Neuronal stem cell (in vitro differentiated cells): ENCODE data around the gene ZFP62.

Source experiments
- DNase-seq: peaks from one replicate; pipeline ENCODE4 v3.0.0-alpha.2; 2013; ENCODE audit warnings: low spot score
- H2AFZ ChIP-seq: one replicate; pipeline ENCODE4 v1.6.1; 2013; ENCODE audit warnings: mild to moderate bottlenecking, low read length, inconsistent platforms
- H2AK5ac ChIP-seq: 2 replicates; pipeline ENCODE4 v1.6.1; 2013; ENCODE audit warnings: low read depth, mild to moderate bottlenecking, inconsistent platforms, low read length, moderate library complexity, mixed read lengths
- H2BK120ac ChIP-seq: 2 replicates; pipeline ENCODE4 v1.6.1; 2013; ENCODE audit warnings: low read depth, mild to moderate bottlenecking, inconsistent platforms, low read length, moderate library complexity, mixed read lengths
- H2BK12ac ChIP-seq: one replicate; pipeline ENCODE4 v1.6.1; 2013; ENCODE audit warnings: low read length, inconsistent platforms
- H2BK15ac ChIP-seq: 2 replicates; pipeline ENCODE4 v1.6.1; 2013; ENCODE audit warnings: mild to moderate bottlenecking, low read length, inconsistent platforms, mixed read lengths
- H2BK5ac ChIP-seq: one replicate; pipeline ENCODE4 v1.6.1; 2013; ENCODE audit warnings: inconsistent platforms, mild to moderate bottlenecking, low read length, moderate library complexity
- H3K14ac ChIP-seq: one replicate; pipeline ENCODE4 v1.6.1; 2013; ENCODE audit warnings: low read length, inconsistent platforms
- H3K18ac ChIP-seq: 2 replicates; pipeline ENCODE4 v1.6.1; 2013; ENCODE audit warnings: low read length, inconsistent platforms
- H3K23ac ChIP-seq: 2 replicates; pipeline ENCODE4 v1.6.1; 2013; ENCODE audit warnings: low read depth, mild to moderate bottlenecking, mixed read lengths, low read length, inconsistent platforms; ENCODE audit not compliant: poor library complexity
- H3K27ac ChIP-seq: replicated peaks from 3 replicates; pipeline ENCODE4 v1.5.1; 2013; ENCODE audit warnings: low read length, inconsistent platforms
- H3K27me3 ChIP-seq, 3 experiments: 2 replicates each; pipeline ENCODE4 v1.6.1; 2013; ENCODE audit warnings: low read length in 3 of 3, mild to moderate bottlenecking in 2 of 3, inconsistent platforms in 1 of 3, low read depth in 1 of 3, mixed read lengths in 1 of 3, moderate library complexity in 1 of 3; ENCODE audit not compliant: control insufficient read depth in 3 of 3, insufficient read depth in 3 of 3
- H3K36me3 ChIP-seq, 2 donors: replicated peaks in 1 of 2; 2 replicates each; pipeline ENCODE4 v1.6.1; 2013; ENCODE audit warnings: low read length in 2 of 2; ENCODE audit not compliant: control insufficient read depth in 2 of 2, insufficient read depth in 2 of 2
- H3K4ac ChIP-seq: 2 replicates; pipeline ENCODE4 v1.6.1; 2013; ENCODE audit warnings: inconsistent platforms, mild to moderate bottlenecking, low read length, moderate library complexity
- H3K4me1 ChIP-seq, 2 donors: 1 replicate in 1 of 2; 2 replicates in 1 of 2; pipeline ENCODE4 v1.6.1; 2013; ENCODE audit warnings: low read length in 2 of 2, low read depth in 1 of 2; ENCODE audit not compliant: control insufficient read depth in 2 of 2, insufficient read depth in 1 of 2
- H3K4me2 ChIP-seq: one replicate; pipeline ENCODE4 v1.6.1; 2013; ENCODE audit warnings: mild to moderate bottlenecking, low read length, inconsistent platforms; ENCODE audit not compliant: insufficient read depth, poor library complexity, severe bottlenecking
- H3K4me3 ChIP-seq, 2 donors: 2 replicates each; pipeline ENCODE4 v1.5.1; 2013; ENCODE audit warnings: low read length in 2 of 2, mild to moderate bottlenecking in 2 of 2, inconsistent platforms in 1 of 2, moderate library complexity in 1 of 2
- H3K79me1 ChIP-seq: one replicate; pipeline ENCODE4 v1.6.1; 2013; ENCODE audit warnings: low read depth, mild to moderate bottlenecking, inconsistent platforms, low read length, moderate library complexity
- H3K9ac ChIP-seq: one replicate; pipeline ENCODE4 v1.6.1; 2013; ENCODE audit warnings: mild to moderate bottlenecking, low read depth, low read length, inconsistent platforms; ENCODE audit not compliant: poor library complexity
- H3K9me3 ChIP-seq, 2 donors: replicated peaks in 1 of 2; 2 replicates each; pipeline versions ENCODE3 to v1.6.1; 2013; ENCODE audit warnings: low read length in 2 of 2, mild to moderate bottlenecking in 2 of 2, inconsistent platforms in 1 of 2, low read depth in 1 of 2, mixed read lengths in 1 of 2, moderate library complexity in 1 of 2; ENCODE audit not compliant: control insufficient read depth in 2 of 2, insufficient read depth in 1 of 2
- H4K8ac ChIP-seq: one replicate; pipeline ENCODE4 v1.6.1; 2013; ENCODE audit warnings: low read depth, mild to moderate bottlenecking, inconsistent platforms, low read length, moderate library complexity
- H4K91ac ChIP-seq: one replicate; pipeline ENCODE4 v1.6.1; 2013; ENCODE audit warnings: low read length, low read depth, mild to moderate bottlenecking, inconsistent platforms; ENCODE audit not compliant: poor library complexity
- WGBS, 2 donors: extraction: QIAGEN DNeasy Blood & Tissue Kit; methylation state at CpG; one replicate each; pipeline ENCODE4 v1.1.7; 2013; ENCODE audit warnings: missing lambda C conversion rate in 2 of 2, mixed read lengths in 1 of 2; ENCODE audit not compliant: insufficient read length in 2 of 2, insufficient replicate concordance in 1 of 2; ENCODE audit errors: extremely low coverage in 2 of 2; 5-methylcytosine and 5-hydroxymethylcytosine counted together

The ZFP62 gene

DNA sequence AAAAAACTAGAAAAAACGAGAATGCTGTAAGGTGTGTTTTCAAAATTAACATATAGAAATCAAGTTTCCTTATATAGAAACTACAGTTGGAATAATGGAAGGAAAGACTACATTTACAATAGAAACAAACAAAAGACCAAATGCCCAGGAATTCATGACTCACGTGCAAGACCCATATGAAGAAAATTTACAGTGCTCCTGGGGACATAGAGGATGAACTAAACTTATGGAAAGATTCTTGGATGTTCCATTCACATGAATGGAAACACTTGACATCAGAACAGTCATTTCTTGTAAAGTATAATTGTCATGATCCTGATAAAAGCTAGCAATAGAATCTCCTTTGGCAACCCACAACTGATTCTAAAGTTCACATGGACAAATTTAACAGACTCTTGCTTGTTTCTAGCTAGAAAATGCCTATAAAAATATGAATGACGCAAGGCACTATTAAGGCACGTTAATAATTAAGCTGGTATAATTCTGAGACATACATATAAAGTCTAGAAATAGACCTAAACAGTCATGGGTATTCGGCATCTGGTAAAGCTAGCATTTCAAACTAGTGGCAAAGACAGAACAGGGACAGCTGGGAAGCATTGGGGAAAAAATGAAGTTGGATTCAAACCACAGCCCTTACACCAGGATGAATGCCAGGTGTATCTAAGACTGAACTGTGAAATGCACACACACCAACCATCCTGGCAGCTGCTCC is 5.1 kb upstream of the ZFP62 start:
- Histone ChIP-seq H4K8ac (no peak overlapping the region), H3K14ac (no peak overlapping the region), H3K27me3 (peaks cover 0 to 5% (median 0%) of the 10 kb centered on the region in 3 experiments), H3K4ac (no peak overlapping the region), H2BK5ac (no peak overlapping the region), H3K4me3 (no peak overlapping the region), H3K23ac (no peak overlapping the region), H3K18ac (no peak overlapping the region), H3K9me3 (no peaks in the 10 kb centered on the region), H3K36me3 (no peaks in the 10 kb centered on the region), H2BK12ac (no peak overlapping the region), H3K4me2 (no peak overlapping the region), H3K27ac (no peak overlapping the region), H2AK5ac (no peak overlapping the region), H3K79me1 (no peaks in the 10 kb centered on the region), H4K91ac (no peak overlapping the region), H3K4me1 (no peaks in the 10 kb centered on the region), H2BK120ac (no peak overlapping the region), H3K9ac (no peak overlapping the region), H2AFZ (no peak overlapping the region), H2BK15ac (no peak overlapping the region)
- no peak for DNase-seq
- WGBS, 2 donors: no CpG with 5 or more reads among the region's 5 CpGs

DNA sequence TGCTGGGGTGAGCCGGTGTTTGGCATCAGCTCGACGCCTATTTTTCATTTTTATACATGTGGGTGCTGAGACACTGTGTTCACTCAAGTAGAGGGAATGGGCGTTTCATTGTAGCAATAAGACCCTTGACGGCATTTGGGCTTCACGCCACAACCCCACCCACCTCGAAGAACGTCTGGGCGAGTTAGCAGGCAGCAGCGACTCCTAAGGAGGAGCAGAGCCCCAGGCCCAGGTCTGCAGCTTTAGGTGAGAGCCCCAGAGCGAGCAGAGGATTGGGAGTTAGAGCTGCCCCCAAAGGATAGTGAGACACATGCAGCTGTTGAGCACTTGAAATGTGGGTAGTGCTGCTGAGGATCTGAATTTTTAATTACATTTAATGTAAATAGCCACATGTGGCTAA is 1.6 kb upstream of the ZFP62 start:
- Histone ChIP-seq H3K27ac (no peak overlapping the region), H2BK120ac (no peak overlapping the region), H3K36me3 (peaks cover 0 to 17% of the 10 kb centered on the region in 2 donors), H3K4me3 (no peak overlapping the region), H3K18ac (no peak overlapping the region), H2BK15ac (no peak overlapping the region), H3K9ac (no peak overlapping the region), H4K8ac (no peak overlapping the region), H3K27me3 (peaks cover 0 to 5% (median 0%) of the 10 kb centered on the region in 3 experiments), H3K4ac (no peak overlapping the region), H2BK5ac (no peak overlapping the region), H3K79me1 (no peaks in the 10 kb centered on the region), H4K91ac (no peak overlapping the region), H2AFZ (peak overlapping the region; percentile 38), H3K9me3 (no peaks in the 10 kb centered on the region), H3K4me1 (peaks cover 2 to 7% of the 10 kb centered on the region in 2 donors), H2AK5ac (no peak overlapping the region), H3K23ac (no peak overlapping the region), H2BK12ac (no peak overlapping the region), H3K14ac (no peak overlapping the region), H3K4me2 (no peak overlapping the region)
- DNase-seq: no peak
- no CpG with 5 or more reads among the region's 11 CpGs for WGBS, 2 donors

DNA sequence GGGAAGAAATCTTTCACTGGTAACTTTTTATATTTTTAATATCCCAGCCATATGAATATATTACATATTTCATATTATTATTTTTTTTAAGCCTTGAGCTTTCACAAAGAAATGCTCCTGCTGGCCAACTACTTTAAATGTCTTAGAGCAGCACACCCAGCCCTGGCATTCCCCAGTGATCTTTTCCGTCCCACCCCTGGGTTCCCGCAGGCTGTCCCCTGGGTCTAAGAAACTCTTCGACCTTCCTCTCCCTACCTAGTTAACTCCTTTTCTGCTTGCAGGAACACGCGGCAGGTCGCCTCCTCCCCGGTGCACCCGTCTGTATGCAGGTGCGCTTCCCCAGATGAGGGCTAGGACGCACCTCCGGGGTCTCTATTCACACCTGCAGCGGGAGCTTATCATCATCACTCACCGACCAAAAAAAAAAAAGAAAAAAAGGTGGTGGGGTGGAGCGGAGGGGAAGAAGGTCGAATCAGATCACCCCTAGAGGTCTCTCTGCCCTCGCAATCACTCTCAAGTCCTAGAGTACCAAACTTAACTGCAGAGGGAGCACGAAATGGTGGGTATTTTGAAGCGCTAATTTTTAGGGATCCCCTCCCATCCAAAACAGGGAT is 696 bp downstream of the ZFP62 start:
- Histone ChIP-seq H4K8ac (no peak overlapping the region), H2AK5ac (no peak overlapping the region), H3K36me3 (peaks cover 5 to 36% of the 10 kb centered on the region in 2 donors), H3K9me3 (no peaks in the 10 kb centered on the region), H3K4me3 (peak overlapping the region; percentile 96), H3K9ac (peak overlapping the region; percentile 98), H3K27me3 (no peaks in the 10 kb centered on the region), H3K4me1 (peaks cover 5 to 7% of the 10 kb centered on the region in 2 donors), H2BK15ac (no peak overlapping the region), H3K23ac (no peak overlapping the region), H3K18ac (peak overlapping the region; percentile 99), H4K91ac (no peak overlapping the region), H2BK12ac (no peak overlapping the region), H2BK5ac (peak overlapping the region; percentile 95), H2BK120ac (peak overlapping the region; percentile 56), H3K4me2 (peak overlapping the region; percentile 91), H2AFZ (peak overlapping the region; percentile 94), H3K4ac (peak overlapping the region; percentile 95), H3K79me1 (peaks cover 1% of the 10 kb centered on the region), H3K27ac (peak overlapping the region; percentile 93), H3K14ac (no peak overlapping the region)
- DNase-seq: no peak
- WGBS, 2 donors: no CpG with 5 or more reads among the region's 18 CpGs

DNA sequence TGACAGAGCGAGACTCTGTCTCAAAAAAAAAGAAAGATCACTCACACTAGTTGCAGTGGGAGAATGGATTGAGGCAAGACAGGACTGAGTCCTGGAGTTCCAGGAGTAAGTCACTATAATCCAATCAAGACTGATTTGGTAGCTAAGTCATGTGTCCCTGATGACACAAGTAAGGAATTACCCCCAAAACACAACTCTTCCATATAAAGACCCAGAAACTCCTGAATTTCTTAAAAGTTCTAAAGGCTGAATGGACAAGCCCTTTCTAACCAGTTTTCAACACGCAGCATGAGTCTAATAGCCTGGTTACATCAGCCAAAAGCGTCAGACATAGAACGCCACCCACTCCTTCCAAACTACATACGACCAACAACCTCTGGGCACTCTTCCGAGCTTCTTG is 2.5 kb downstream of the ZFP62 start:
- H3K4me1 ChIP-seq: peaks cover 7% of the 10 kb centered on the region in 2 donors
- H2BK120ac ChIP-seq: no peak overlapping the region
- no peak overlapping the region for H2BK12ac ChIP-seq
- no peak overlapping the region for H3K18ac ChIP-seq
- H3K79me1 ChIP-seq: peaks cover 4% of the 10 kb centered on the region
- no peak overlapping the region for H3K4me3 ChIP-seq
- no peak overlapping the region for H3K4ac ChIP-seq
- H2BK5ac ChIP-seq: no peak overlapping the region
- H3K9me3 ChIP-seq: peaks cover 2% of the 10 kb centered on the region in 2 donors
- H2AK5ac ChIP-seq: no peak overlapping the region
- no peak overlapping the region for H4K91ac ChIP-seq
- no peaks in the 10 kb centered on the region for H3K27me3 ChIP-seq
- no peak overlapping the region for H4K8ac ChIP-seq
- H2AFZ ChIP-seq: no peak overlapping the region
- WGBS, 2 donors: no CpG with 5 or more reads among the region's 6 CpGs
- DNase-seq: no peak
- H2BK15ac ChIP-seq: no peak overlapping the region
- H3K36me3 ChIP-seq: peaks cover 7 to 54% of the 10 kb centered on the region in 2 donors
- H3K27ac ChIP-seq: no peak overlapping the region
- no peak overlapping the region for H3K9ac ChIP-seq
- H3K14ac ChIP-seq: no peak overlapping the region
- H3K23ac ChIP-seq: no peak overlapping the region
- H3K4me2 ChIP-seq: no peak overlapping the region
